Activated gamma-delta T cell treated with Interleukin-2 at 50 U/mL for 16 hours (primary cell): ENCODE data around the gene KRTAP10-10.
"Not testable (repeated sequence)": the region's sequence is repeated elsewhere in the genome, so short reads cannot be mapped to it uniquely, and the experiment has no call there.

Experiments
- DNase-seq: peaks from one replicate; pipeline ENCODE4 v3.0.0-alpha.2; 2020

Gene KRTAP10-10

GRCh38 chr21:44637018-44637850, at the start of gene KRTAP10-10:
TSS of gene KRTAP10-10 (plus strand) at chr21:44637356. CDS start at chr21:44637418, 62 bp downstream.
- no peak for DNase-seq

GRCh38 chr21:44589094-44589493, 48.1 kb upstream of the KRTAP10-10 start:
- no peak for DNase-seq

GRCh38 chr21:44589586-44590305, 47.4 kb upstream of the KRTAP10-10 start:
- DNase-seq = no peak

GRCh38 chr21:44590311-44590721, 46.8 kb upstream of the KRTAP10-10 start:
- DNase-seq = no peak

- not testable (repeated sequence) for DNase-seq
Measured at GRCh38 chr21:44590897-44591800, 46.0 kb upstream of the KRTAP10-10 start.

GRCh38 chr21:44591801-44592130, 45.4 kb upstream of the KRTAP10-10 start:
- DNase-seq = not testable (repeated sequence)

- DNase-seq = no peak
Measured at GRCh38 chr21:44592446-44593311, 44.5 kb upstream of the KRTAP10-10 start, which contains the start of gene KRTAP10-6. TSS of gene KRTAP10-6 (minus strand) at chr21:44592505. CDS start at chr21:44592484, 21 bp downstream.

- DNase-seq = no peak
Measured at GRCh38 chr21:44593598-44594405, 43.4 kb upstream of the KRTAP10-10 start.

- DNase-seq = no peak
Measured at GRCh38 chr21:44594406-44594916, 42.7 kb upstream of the KRTAP10-10 start.

GRCh38 chr21:44595524-44595923, 41.6 kb upstream of the KRTAP10-10 start:
- DNase-seq = no peak

- DNase-seq = no peak
Measured at GRCh38 chr21:44596068-44596725, 41.0 kb upstream of the KRTAP10-10 start.

- DNase-seq = no peak
Measured at GRCh38 chr21:44598061-44598460, 39.1 kb upstream of the KRTAP10-10 start.

- no peak for DNase-seq
Measured at GRCh38 chr21:44599264-44600029, 37.7 kb upstream of the KRTAP10-10 start.

GRCh38 chr21:44600118-44600978, 36.8 kb upstream of the KRTAP10-10 start, which contains the start of gene KRTAP10-7:
TSS of gene KRTAP10-7 (plus strand) at chr21:44600597. CDS start at chr21:44600622, 25 bp downstream.
- not testable (repeated sequence) for DNase-seq

- not testable (repeated sequence) for DNase-seq
Measured at GRCh38 chr21:44601091-44601490, 36.1 kb upstream of the KRTAP10-10 start.

GRCh38 chr21:44601596-44602462, 35.3 kb upstream of the KRTAP10-10 start:
- no peak for DNase-seq

- DNase-seq = no peak
Measured at GRCh38 chr21:44602463-44602850, 34.7 kb upstream of the KRTAP10-10 start.
